GM21619 (cell line): ENCODE results near the gene RAPGEF5.
"Not testable (repeated sequence)": the region's sequence is repeated elsewhere in the genome, so short reads cannot be mapped to it uniquely, and the experiment has no call there.

Experiments used
- ATAC-seq: cut with Tn5 transposase; IDR thresholded peaks from one replicate; pipeline ENCODE4 v1.9.1; 2021; ENCODE audit not compliant: unreplicated experiment

RAPGEF5 gene

DNA sequence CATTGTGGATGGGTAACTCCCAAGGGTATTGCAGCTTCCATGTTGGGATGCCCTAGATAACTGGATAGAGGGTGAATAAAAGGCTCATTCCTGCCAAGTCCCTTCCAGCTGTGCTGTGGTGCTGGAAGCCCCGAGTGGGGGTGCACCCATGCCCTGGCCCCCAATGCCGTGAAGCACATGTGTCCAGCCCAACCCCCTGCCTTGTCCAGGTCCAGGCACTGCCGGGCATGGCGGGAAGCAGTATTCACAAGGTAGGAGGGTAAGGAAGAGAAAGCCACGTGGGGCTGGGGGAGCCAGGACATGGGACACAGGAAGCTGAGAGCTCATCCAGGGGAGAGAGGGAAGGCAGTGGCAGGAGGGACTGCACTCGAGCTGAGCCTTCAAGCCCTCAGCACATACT, 263.0 kb downstream of the RAPGEF5 start:
- ATAC-seq = no peak

DNA sequence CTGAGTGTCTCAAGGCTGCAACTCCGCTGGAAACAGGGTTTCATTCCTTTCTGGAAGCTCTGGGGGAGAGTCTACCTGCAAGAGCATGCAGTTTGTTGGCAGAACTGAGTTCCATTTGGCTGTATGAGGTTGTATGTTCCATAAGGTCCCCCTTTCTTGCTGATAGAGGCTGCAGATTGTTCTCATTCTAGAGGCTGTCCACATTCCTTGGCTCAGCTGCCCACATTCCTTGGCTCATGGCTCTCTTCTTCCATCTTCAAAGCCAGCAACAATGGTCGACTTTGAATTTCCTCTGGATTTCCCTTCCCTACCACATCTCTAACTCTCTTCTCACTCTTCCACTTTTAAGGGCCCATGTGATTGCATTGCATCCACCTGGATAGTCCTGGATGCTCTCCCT, 264.0 kb downstream of the RAPGEF5 start:
- no peak for ATAC-seq

DNA sequence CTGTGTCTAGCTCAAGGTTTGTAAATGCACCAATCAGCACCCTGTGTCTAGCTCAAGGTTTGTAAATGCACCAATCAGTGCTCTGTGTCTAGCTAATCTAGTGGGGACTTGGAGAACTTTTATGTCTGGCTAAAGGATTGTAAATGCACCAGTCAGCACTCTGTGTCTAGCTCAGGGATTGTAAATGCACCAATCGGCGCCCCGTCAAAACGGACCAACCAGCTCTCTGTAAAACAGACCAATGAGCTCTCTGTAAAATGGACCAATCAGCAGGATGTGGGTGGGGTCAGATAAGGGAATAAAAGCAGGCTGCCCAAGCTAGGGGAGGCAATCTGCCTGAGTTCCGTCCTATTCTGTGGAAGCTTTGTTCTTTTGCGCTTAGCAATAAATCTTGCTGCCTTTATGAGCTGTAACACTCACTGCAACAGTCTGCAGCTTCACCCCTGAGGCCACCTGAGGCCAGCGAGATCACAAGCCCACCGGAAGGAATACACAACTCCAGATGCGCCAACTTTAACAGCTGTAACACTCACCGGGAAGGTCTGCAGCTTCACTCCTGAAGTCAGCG, 265.9 kb downstream of the RAPGEF5 start:
- ATAC-seq = not testable (repeated sequence)

DNA sequence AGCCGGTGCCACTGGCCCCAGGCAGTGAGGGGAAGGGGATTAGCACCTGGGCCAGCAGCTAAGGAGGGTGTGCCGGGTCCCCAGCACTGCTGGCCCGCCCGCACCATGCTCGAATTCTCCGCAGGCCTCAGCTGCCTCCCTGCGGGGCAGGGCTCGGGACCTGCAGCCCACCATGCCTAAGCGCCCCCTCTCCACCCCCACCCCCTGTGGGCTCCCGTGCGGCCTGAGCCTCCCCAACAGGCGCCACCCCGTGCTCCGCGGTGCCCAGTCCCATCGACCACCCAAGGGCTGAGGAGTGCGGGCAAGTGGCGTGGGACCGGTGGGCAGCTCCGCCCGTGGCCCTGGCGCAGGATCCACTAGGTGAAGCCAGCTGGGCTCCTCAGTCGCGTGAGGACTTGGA, 266.4 kb downstream of the RAPGEF5 start:
- ATAC-seq = no peak

DNA sequence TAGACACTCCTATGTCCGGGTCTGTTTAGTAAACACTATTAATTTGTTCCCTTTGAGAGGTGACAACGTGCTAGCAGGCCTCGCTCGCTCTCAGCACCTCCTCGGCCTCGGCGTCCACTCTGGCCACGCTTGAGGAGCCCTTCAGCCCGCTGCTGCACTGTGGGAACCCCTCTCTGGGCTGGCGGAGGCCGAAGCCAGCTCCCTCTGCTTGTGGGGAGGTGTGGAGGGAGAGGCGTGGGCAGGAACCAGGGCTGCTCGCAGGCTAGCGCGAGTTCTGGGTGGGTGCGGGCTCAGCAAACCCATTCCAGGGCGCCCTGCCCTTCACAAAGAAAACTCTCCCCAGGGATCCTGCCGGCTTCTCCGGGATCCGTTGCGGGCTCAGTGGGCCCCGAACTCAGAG, 266.8 kb downstream of the RAPGEF5 start:
- ATAC-seq = no peak

DNA sequence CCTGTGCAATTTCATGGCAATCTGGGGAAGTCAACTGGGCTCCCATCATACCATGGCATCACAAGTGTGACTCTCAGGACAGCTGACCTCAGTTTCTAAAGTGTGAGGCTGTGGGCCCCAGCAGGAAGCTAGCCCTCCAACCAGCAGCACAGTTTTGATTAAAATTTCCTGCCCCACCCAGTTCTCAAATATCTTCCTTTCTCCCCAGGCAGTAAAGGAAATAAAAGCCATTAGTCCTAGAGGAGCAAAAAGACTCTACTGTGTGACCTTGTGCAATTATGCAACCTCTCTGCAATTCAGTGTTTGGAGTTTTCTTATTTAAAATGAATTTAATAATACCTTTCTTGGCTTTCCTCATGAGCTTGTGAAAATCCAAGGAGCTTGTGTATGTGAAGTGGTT, 268.1 kb downstream of the RAPGEF5 start:
- no peak for ATAC-seq

DNA sequence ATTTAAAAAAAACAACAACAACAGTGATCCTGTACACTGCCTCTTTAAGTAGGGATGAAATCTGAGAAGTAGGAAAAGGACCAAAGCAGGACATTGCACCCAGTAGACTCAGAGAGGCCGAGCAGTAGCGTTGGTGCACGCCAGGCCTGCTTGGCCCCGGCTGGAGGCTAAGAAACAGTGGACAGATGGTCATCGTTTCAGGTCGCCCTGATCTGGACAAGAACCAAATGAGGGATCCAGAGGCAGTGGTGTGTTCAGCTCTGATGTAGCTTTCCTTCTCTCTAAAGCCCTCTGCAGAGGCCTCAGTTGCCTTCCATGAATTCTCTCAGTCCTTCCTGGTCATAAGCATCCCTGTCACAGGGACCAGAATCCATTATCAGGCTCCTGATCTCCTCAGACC, 269.1 kb downstream of the RAPGEF5 start:
- no peak for ATAC-seq

DNA sequence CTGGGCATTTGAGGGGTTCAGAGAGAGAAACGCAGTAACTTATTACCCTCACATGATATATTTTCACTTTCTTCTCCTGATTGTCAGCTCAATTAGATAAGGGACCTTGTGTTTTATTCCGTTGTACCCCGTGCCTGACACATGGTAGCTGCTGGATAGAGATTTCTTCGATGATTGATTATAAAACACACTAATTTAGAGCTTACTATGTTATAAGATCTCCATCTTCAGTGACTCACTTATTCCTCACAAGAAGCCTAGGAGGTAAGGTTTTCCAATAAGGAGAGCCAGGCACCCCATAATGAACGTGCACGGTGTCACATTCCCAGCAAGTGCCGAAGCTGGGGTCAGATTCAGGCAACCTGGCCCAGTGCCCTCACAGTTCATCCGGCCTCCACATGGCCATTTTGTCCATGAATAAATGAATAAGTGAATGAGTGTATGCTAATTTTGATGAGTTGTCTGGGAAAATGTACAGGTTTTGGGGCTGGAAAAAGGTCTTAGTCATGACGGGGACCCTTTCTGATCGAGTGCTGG, 273.2 kb downstream of the RAPGEF5 start:
- no peak for ATAC-seq

DNA sequence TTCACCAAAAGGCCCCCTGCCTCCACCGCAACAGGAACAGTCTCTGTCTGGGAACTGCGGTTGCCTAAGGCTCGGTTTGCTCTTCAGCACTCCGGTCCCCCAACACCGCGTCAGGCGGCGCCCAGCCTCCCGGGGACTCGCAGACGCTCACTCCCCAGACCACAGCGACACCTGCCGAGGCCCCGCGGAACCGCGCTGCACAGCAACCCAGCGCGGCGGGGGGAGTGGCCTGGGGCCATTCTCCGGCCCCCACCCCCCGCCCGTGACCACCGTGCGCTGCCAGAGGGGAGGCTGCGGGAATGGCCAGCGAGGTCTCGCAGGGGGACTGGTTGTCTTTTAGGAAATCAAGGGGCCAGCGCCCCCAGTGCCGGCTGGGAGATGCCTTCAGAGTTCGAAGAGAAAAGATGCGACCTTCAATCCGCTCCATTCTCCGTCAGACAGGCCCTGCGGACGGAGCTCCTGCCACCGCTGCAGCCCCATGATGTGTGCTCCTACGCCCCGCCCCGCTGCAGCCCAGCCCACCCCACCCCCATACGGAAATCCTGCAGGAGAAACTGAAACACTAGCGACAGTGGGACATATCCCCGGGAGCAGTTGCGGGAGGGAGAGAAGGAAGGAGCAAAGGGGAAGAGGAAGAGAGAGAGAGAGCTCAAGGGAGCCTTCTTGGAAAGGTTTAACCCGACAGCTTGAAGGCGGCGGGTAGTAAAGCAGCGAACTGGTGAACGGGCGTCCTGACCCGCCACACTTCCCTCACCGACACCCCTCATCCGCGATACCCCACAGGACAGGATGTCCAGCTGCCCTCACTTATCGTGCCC, 273.9 kb downstream of the RAPGEF5 start:
- ATAC-seq = peak; percentile 98

DNA sequence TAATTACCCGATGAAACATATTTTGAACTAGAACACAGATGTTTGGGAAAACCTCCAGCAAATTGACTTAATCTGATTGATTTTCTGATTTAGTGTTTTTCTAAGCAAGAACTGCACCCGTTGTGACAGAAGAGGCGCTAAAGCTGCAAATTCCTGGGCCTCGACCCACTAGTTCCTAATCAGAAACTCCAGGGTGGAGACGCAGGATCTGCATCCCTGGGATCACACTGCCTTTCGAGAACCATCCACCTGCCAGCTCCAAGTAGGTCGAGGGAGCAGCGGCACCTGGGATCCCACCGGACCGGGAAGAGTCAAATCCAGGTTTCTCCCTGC, 274.4 kb downstream of the RAPGEF5 start:
- peak; percentile 6 for ATAC-seq

DNA sequence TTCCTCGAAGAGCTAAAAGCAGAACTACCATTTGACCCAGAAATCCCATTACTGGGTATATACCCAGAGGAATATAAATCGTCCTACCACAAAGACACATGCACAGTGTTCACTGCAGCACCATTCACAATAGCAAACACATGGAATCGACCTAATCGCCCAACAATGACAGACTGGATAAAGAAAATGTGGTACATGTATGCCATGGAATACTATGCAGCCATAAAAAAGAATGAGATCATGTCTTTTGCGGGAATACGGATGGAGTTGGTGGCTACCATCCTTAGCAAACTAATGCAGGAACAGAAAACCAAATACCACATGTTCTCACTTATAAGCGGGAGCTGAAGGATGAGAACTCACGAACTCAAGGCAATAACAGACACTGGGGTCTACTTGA, 276.7 kb downstream of the RAPGEF5 start:
- ATAC-seq = not testable (repeated sequence)

DNA sequence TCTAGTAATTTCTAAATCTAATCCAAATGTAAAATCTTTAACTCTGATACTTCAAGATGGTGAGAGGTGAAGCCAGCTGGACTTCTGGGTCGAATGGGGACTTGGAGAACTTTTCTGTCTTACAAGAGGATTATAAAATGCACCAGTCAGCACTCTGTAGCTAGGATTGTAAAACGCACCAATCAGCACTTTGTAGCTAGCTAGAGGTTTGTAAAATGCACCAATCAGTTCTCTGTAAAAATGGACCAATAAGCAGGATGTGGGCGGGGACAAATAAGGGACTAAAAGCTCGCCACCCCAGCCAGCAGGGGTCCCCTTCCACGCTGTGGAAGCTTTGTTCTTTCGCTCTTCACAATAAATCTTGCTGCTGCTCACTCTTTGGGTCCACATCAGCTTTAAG, 278.1 kb downstream of the RAPGEF5 start:
- ATAC-seq = not testable (repeated sequence)

DNA sequence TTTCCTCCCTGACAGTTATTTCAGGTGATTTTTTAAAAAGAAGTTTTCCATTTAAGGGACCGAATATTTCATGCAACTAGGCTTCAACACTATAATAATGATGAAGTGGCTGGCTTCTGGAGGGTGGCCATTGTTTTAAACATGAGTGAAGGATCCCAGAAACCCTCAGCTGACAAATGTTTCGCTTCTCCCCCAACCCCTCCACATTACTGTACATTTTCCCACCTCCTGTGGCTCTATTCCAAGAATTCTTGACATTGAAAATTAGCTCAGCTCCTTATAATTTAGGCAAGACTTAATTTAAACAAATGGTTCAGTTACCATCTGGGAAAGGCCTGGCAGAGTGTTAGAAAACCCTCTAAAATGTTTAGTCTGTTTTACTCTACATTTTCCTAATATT, 281.4 kb downstream of the RAPGEF5 start:
- ATAC-seq = no peak

DNA sequence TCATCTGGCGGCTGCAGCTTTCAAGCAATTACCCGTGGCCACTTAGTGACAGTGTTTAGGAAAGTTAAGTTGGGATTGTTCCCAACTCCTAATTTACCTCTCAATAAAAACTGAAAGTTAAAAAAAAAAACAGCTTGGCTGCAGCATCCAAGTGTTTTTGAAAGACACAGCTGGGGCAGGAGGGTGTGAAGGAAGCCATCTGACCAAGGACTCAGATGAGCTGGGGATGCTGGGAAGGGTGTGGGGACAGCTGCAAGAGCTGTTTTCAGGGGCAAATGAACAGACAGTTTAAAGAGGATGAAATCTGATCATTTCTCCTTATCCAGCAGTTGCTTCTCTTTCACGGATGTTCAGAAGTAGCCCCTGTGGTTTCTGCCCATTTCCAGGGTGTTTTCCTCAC, 282.1 kb downstream of the RAPGEF5 start:
- no peak for ATAC-seq
